Gastroesophageal sphincter (tissue), 4 donors: ENCODE measurements around the gene BRD3. TPM values are rescaled to one million over a fixed set of nuclear protein-coding genes. Genes with fewer than 3 reads are reported as not detected.

Experiments
- ATAC-seq: fragments of 150-250 bp; one replicate; pipeline ENCODE4 v1.9.1; 2016; ENCODE audit warnings: mild to moderate bottlenecking, moderate library complexity
- H3K27ac ChIP-seq, 4 donors: fragments of 200-600 bp; sonication (generic) in 3 of 4; 1 replicate in 3 of 4; 2 replicates in 1 of 4; pipeline ENCODE4 v1.5.1; 2016 to 2019
- H3K27me3 ChIP-seq: fragments of 200-600 bp; sonication (generic); one replicate; pipeline ENCODE4 v1.5.1; 2019
- H3K36me3 ChIP-seq, 2 donors: fragments of 200-600 bp; sonication (generic); one replicate each; pipeline ENCODE4 v1.5.1; 2019; ENCODE audit warnings: control low read depth in 1 of 2
- H3K4me1 ChIP-seq, 3 donors: fragments of 200-600 bp; sonication (generic); 1 replicate in 2 of 3; 2 replicates in 1 of 3; pipeline ENCODE4 v1.5.1; 2016 to 2019; ENCODE audit warnings: control low read depth in 2 of 3
- H3K4me3 ChIP-seq, 2 donors: fragments of 200-600 bp; sonication (generic); one replicate each; pipeline ENCODE4 v1.5.1; 2019; ENCODE audit warnings: mild to moderate bottlenecking in 1 of 2, moderate library complexity in 1 of 2
- H3K9me3 ChIP-seq, 3 donors: fragments of 200-600 bp; sonication (generic); one replicate each; pipeline ENCODE4 v1.5.1; 2017 to 2019; ENCODE audit warnings: control low read depth in 2 of 3
- CTCF ChIP-seq, 4 experiments: fragments of 200-600 bp in 2 of 4; fragments of 450-650 bp in 2 of 4; sonication (generic) in 1 of 4; IDR thresholded peaks; one replicate each; pipeline ENCODE4 v1.5.1; 2017 to 2019; ENCODE audit warnings: antibody characterized with exemption in 4 of 4, mild to moderate bottlenecking in 2 of 4, moderate library complexity in 2 of 4
- EP300 ChIP-seq: sonication (generic); formaldehyde crosslinking; IDR thresholded peaks from one replicate; pipeline ENCODE4 v1.6.1; 2017; ENCODE audit warnings: antibody characterized with exemption, mild to moderate bottlenecking
- POLR2A ChIP-seq, 2 donors: fragments of 450-650 bp; IDR thresholded peaks; one replicate each; pipeline ENCODE4 v1.6.1; 2017; ENCODE audit warnings: antibody characterized with exemption in 2 of 2, mild to moderate bottlenecking in 2 of 2, moderate library complexity in 1 of 2
- POLR2AphosphoS5 ChIP-seq: sonication (generic); formaldehyde crosslinking; IDR thresholded peaks from one replicate; pipeline ENCODE4 v1.6.1; 2017; ENCODE audit warnings: antibody characterized with exemption
- WGBS, 2 donors: methylation state at CpG; one replicate each; pipeline ENCODE4 v1.1.5; 2018; ENCODE audit warnings: low coverage in 1 of 2; 5-methylcytosine and 5-hydroxymethylcytosine counted together
- total RNA-seq, 4 donors: library from RNA; depleted of rRNA; stranded (reverse); fragments of >200 nt; gene quantifications; one replicate each; pipeline ENCODE4 v1.1.0, GENCODE V29; 2016

BRD3 gene
- total RNA-seq, 4 donors from 2014 or later = 22.2 to 38.9 (median 27.2) TPM

GRCh38 chr9:134025606-134026541 lies 42.0 kb downstream of the BRD3 start:
- ATAC-seq = peak; percentile 6
- Histone ChIP-seq H3K27me3 (no peaks in the 10 kb centered on the region), H3K4me1 (peaks cover 0 to 22% (median 9%) of the 10 kb centered on the region in 3 donors), H3K27ac (peak overlapping the region; percentile 3 to 86 (median 84)), H3K9me3 (no peaks in the 10 kb centered on the region), H3K36me3 (peaks cover 0 to 41% of the 10 kb centered on the region in 2 donors), H3K4me3 (peak overlapping the region; percentile 60 to 99)
- WGBS, 2 donors = 0% methylated on average over 1 of the region's 66 CpGs; no CpG with 5 or more reads in 1 of the 2 donors
- peak in 3 of 4 experiments; percentile 2 to 31 (median 5) for TF ChIP-seq CTCF (IDR thresholded peaks at IDR 0.05)
- no peak for TF ChIP-seq EP300
- no peak for TF ChIP-seq POLR2AphosphoS5
- no peak for TF ChIP-seq POLR2A (IDR thresholded peaks at IDR 0.05)

GRCh38 chr9:134024828-134025605 lies 42.8 kb downstream of the BRD3 start, which contains the start of gene BRD3OS:
TSS of gene BRD3OS (plus strand) at chr9:134025481. CDS start at chr9:134026748, 1,267 bp downstream.
- Histone ChIP-seq H3K4me3 (peak within 1 kb of the TSS; percentile 60 to 99), H3K4me1 (peaks cover 0 to 22% (median 9%) of the 10 kb centered on the region in 3 donors), H3K27ac (peak within 1 kb of the TSS; percentile 3 to 86 (median 84)), H3K9me3 (no peaks in the 10 kb centered on the region), H3K36me3 (peaks cover 0 to 35% of the 10 kb centered on the region in 2 donors), H3K27me3 (no peaks in the 10 kb centered on the region)
- no peak for TF ChIP-seq CTCF (IDR thresholded peaks at IDR 0.05)
- peak; percentile 13 for TF ChIP-seq POLR2A (IDR thresholded peaks at IDR 0.05)
- no peak for TF ChIP-seq EP300
- TF ChIP-seq POLR2AphosphoS5 = peak; percentile 31
- WGBS, 2 donors = 2 to 5% methylated on average over 4 to 6 of the region's 43 CpGs
- peak; percentile 92 for ATAC-seq

GRCh38 chr9:134024214-134024792 lies 43.5 kb downstream of the BRD3 start:
- H3K27ac ChIP-seq = peak overlapping the region in 3 of 4 donors; percentile 83 to 86 (median 85)
- peaks cover 0 to 22% (median 9%) of the 10 kb centered on the region in 3 donors for H3K4me1 ChIP-seq
- peaks cover 0 to 27% of the 10 kb centered on the region in 2 donors for H3K36me3 ChIP-seq
- 60 to 65% methylated on average over 4 of the region's 4 CpGs for WGBS, 2 donors
- peak overlapping the region; percentile 23 to 99 for H3K4me3 ChIP-seq
- no peaks in the 10 kb centered on the region for H3K9me3 ChIP-seq
- no peaks in the 10 kb centered on the region for H3K27me3 ChIP-seq
- peak; percentile 1 for ATAC-seq
- TF ChIP-seq CTCF (IDR thresholded peaks at IDR 0.05) = no peak
- no peak for TF ChIP-seq EP300
- no peak for TF ChIP-seq POLR2AphosphoS5
- no peak for TF ChIP-seq POLR2A (IDR thresholded peaks at IDR 0.05)

- WGBS, 2 donors = 82 to 100% methylated on average over 2 of the region's 2 CpGs
- Histone ChIP-seq H3K27me3 (no peaks in the 10 kb centered on the region), H3K27ac (no peak overlapping the region), H3K9me3 (no peaks in the 10 kb centered on the region), H3K4me1 (no peaks in the 10 kb centered on the region), H3K4me3 (no peak overlapping the region), H3K36me3 (no peaks in the 10 kb centered on the region)
- ATAC-seq = no peak
- no peak for TF ChIP-seq POLR2A (IDR thresholded peaks at IDR 0.05)
- TF ChIP-seq EP300 = no peak
Measured at GRCh38 chr9:134014946-134015345, 52.9 kb downstream of the BRD3 start.

GRCh38 chr9:134011401-134011800 lies 56.4 kb downstream of the BRD3 start:
- WGBS, 2 donors = 63 to 96% methylated on average over 3 to 4 of the region's 6 CpGs
- no peaks in the 10 kb centered on the region for H3K36me3 ChIP-seq
- TF ChIP-seq CTCF (IDR thresholded peaks at IDR 0.05) = no peak
- no peak for TF ChIP-seq POLR2AphosphoS5
- no peak for TF ChIP-seq EP300
- TF ChIP-seq POLR2A (IDR thresholded peaks at IDR 0.05) = no peak
- H3K27me3 ChIP-seq = peaks cover 10% of the 10 kb centered on the region
- H3K9me3 ChIP-seq = no peaks in the 10 kb centered on the region
- no peak overlapping the region for H3K4me3 ChIP-seq
- no peak for ATAC-seq
- no peak overlapping the region for H3K27ac ChIP-seq
- no peaks in the 10 kb centered on the region for H3K4me1 ChIP-seq
